NCI-H2107 treated with DMSO at 0.1 percent for 48 hours (cell line): ENCODE results near the gene POLR2C.

Source experiments
- DNase-seq: peaks from one replicate; lab custom pipeline; 2025; ENCODE audit not compliant: unreplicated experiment; lab: John Stamatoyannopoulos, UW

The POLR2C gene

GRCh38 chr16:57447186-57447962, 15.1 kb upstream of the POLR2C start, which contains the start of the genes CIAPIN1 and COQ9:
Gene CIAPIN1 (minus strand): TSS chr16:57447385. CDS start chr16:57440928, 6,457 bp downstream.
Gene COQ9 (plus strand): TSS chr16:57447479. CDS start chr16:57447506, 27 bp downstream.
- peak; percentile 50 for DNase-seq

DNA sequence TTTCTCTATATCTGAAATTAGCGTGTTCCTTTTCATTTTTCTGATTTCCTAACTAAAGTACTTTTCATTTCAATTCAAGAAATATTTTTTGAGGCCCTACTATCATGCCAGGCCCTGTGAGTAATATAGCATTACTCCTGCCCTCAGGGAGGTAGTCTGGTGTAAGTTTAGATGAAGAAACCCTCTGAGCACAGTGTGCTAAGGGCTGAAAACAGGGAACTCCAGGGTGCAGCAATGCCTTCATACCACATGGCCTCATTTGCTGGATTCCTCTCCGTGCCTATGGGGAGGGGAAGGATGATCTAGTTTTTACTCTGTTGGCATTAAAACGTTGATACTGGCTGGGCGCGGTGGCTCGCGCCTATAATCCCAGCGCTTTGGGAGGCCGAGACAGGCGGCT, 10.5 kb upstream of the POLR2C start:
- DNase-seq: no peak

- no peak for DNase-seq
Measured at GRCh38 chr16:57462978-57463362, 491 bp downstream of the POLR2C start.

DNA sequence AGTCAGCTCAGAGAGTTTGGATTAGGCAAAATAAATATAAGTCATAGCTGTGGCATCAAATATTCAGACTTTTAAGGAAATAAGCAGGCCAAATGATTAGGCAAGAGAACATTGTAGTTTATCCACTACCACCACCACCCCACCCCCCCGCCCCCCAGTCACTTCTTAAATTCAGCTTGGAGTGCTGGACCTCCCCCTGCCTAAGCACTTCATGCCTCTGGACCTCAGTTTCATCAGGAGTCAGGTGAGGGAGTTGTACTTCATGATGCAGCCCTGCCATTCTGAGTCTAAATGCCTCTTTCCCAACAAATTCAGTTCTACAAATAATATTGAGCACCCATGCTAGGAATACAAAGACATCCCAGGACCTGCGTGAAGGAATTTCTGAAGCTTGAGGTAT, 2.0 kb downstream of the POLR2C start:
- no peak for DNase-seq

- DNase-seq: no peak
Measured at GRCh38 chr16:57468346-57468745, 5.9 kb downstream of the POLR2C start.

DNA sequence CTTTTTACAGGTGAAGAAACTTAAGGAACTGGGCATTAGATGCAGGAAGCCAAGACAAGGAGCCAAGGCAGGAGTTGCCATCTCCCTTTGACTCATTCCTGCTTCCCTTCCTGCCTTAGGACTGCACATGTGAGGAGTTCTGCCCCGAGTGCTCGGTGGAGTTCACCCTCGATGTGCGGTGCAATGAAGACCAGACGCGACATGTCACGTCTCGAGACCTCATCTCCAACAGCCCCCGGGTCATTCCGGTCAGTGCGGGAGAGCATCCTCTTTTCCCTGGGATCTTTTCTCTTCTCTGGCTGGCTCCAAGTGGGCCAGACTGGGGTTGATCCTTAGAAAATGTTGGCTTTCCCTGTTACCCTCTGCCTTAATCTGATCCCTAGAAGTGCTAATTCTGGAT, 6.6 kb downstream of the POLR2C start:
- DNase-seq: no peak

GRCh38 chr16:57469917-57470470, 7.5 kb downstream of the POLR2C start:
- DNase-seq: no peak

- no peak for DNase-seq
Measured at GRCh38 chr16:57470711-57471110, 8.2 kb downstream of the POLR2C start.

GRCh38 chr16:57471209-57471608, 8.7 kb downstream of the POLR2C start:
- no peak for DNase-seq

GRCh38 chr16:57471852-57472664, 9.6 kb downstream of the POLR2C start:
- no peak for DNase-seq

- DNase-seq: no peak
Measured at GRCh38 chr16:57472665-57473060, 10.2 kb downstream of the POLR2C start.

- no peak for DNase-seq
Measured at GRCh38 chr16:57473176-57473840, 10.8 kb downstream of the POLR2C start.

- no peak for DNase-seq
Measured at GRCh38 chr16:57473906-57474305, 11.4 kb downstream of the POLR2C start.

GRCh38 chr16:57474671-57475661, 12.5 kb downstream of the POLR2C start:
- no peak for DNase-seq

GRCh38 chr16:57475711-57476339, 13.3 kb downstream of the POLR2C start:
- peak; percentile 57 for DNase-seq

DNA sequence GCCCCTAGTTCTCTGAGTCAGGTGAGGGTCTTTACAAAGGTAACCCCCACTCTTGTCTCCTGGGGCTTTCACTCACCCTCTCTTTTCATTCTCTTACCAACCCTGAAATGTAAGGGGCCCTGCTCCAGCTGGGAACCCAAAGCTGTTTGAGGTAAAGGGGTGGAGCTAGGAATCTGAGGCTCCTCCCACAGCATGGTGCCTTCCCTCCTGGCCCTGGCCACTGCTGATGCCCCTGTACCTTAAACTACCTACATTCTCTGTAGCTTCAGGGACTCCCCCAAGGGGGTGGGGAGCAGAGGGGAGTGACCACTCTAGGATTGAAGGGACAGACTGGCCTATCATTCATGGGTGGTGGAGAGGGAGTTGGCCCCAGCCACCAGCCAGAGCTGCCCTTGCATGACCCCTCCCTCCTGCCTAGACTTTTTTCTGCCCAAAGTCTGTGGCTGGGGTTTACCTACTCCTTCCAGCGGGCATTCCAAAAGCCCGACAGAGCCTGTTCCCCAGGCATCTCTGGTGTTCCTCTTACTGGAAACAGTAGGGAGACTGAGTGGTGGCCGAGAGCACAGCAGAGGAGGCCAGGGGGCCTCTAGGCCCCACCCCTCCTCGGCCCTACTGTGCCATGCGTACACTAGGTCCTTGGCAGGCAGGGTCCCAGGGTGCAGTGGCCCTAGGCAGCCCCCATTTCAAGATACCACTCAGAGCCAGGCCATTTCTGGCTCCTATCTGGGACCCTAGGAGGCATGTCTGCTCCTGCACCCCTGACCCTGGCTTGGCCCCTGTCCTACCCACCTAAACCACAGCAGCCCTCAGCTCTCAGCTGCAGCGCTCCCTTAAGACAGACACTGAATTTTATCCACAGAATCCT, 14.3 kb downstream of the POLR2C start:
- no peak for DNase-seq

DNA sequence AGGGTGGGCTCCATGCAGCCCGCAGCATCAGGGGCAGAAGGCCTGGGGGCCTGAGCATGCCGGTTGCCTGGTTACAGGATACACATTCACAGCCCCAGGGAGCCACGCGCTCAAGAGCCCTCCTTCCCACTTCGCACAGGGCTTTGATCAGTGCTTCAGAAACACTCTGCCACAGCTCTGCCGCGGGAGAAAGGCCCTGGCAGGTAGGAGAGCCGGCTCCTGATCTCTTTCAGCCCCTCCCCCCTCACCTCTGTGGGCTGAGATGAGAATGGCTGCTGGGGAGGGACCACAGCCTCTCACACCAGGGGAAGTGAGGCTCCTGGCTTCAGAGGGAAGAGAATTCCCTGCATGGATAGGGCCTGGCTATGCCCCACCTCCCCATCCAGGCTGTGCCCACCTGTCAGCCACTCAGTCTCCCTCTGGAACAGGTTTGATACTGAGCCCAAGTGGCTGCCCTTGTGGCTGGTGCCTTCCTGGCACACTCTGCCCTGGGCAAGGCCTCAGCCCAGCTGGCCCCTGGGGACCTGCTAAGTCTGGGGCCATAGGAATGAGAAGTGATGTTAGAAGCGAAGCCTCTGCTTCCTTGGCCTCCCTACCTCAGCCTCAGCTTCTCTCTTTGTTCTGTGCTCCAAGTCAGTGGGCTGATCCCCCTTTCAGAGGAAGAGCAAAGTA, 15.2 kb downstream of the POLR2C start:
- no peak for DNase-seq
